ENCODE measurements around the gene SSX2.
"Not testable (repeated sequence)": the region's sequence is repeated elsewhere in the genome, so short reads cannot be mapped to it uniquely, and the experiment has no call there.

Gene SSX2, protein sequence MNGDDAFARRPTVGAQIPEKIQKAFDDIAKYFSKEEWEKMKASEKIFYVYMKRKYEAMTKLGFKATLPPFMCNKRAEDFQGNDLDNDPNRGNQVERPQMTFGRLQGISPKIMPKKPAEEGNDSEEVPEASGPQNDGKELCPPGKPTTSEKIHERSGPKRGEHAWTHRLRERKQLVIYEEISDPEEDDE

DNA sequence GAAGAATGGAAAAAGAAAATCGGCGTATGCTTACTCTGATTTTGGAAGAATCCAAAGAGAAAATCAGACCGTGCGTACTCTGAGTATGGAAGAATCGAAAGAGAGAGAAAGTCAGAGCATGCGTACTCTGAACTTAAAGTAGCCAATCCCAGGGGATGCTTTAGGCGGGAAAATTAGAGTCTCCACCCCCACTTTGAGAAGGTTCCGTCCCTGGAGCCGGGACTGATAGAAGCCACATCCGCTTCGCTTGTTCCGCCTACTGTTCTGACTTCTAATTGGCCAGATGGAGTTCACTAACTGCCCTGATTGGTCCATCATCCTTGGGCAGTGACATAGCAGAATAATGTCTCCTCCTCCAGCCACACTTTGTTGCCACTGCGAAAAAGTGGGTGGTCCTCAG lies at the start of gene SSX2:
SSX2 (minus strand) TSS at position 101 of the 400 bp plus-strand sequence. CDS start 1,429 bp downstream, outside the sequence.
- not testable (repeated sequence) for DNase-seq

GRCh38 chrX:52750952-52751351 lies 44.0 kb upstream of the SSX2 start, which contains the start of gene SSX2B:
TSS of gene SSX2B (plus strand) at chrX:52751252. CDS start at chrX:52752681, 1,429 bp downstream.
- DNase-seq = not testable (repeated sequence)

- not testable (repeated sequence) for DNase-seq
Measured at GRCh38 chrX:52692034-52692433, 14.9 kb downstream of the SSX2 start.

GRCh38 chrX:52662218-52662617 lies 44.8 kb downstream of the SSX2 start:
- not testable (repeated sequence) for DNase-seq

GRCh38 chrX:52655475-52655874 lies 51.5 kb downstream of the SSX2 start:
- not testable (repeated sequence) for DNase-seq

GRCh38 chrX:52654800-52655199 lies 52.2 kb downstream of the SSX2 start, which contains the start of gene SSX7:
TSS of gene SSX7 (minus strand) at chrX:52654900. CDS start at chrX:52653472, 1,428 bp downstream.
- not testable (repeated sequence) for DNase-seq

- not testable (repeated sequence) for DNase-seq
Measured at GRCh38 chrX:52650676-52651075, 56.3 kb downstream of the SSX2 start.

DNA sequence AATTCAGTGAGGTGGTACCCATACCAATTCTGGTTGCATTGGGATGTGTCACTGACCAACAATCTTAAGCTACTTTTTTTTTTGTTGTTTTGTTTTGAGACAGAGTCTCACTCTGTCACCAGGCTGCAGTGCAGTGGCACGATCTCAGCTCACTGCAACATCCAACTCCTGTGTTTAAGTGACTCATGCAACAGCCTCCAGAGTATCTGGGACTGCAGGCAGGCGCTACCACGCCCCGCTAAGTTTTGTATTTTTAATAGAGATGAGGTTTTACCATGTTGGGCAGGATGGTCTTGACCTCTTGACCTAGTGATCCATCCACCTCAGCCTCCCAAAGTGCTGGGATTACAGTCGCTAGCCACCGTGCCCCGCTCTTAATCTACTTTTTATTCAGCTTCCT lies 58.0 kb downstream of the SSX2 start:
- not testable (repeated sequence) for DNase-seq

Data from NCI-H446 treated with DMSO at 0.1 percent for 48 hours (cell line).